NCI-H345 treated with DMSO at 0.1 percent for 48 hours (cell line): ENCODE measurements around the gene PREB.

Experiments
- DNase-seq: peaks from one replicate; lab custom pipeline; 2025; ENCODE audit not compliant: unreplicated experiment; lab: John Stamatoyannopoulos, UW

The PREB gene

GRCh38 chr2:27152796-27153464 is 18.5 kb upstream of the PREB start:
- DNase-seq: no peak

- DNase-seq: no peak
These were observed 17.8 kb upstream of the PREB start for GRCh38 chr2:27152102-27152795.

- DNase-seq: no peak
These were observed 16.3 kb upstream of the PREB start for GRCh38 chr2:27150639-27151230.

- DNase-seq: no peak
These were observed 15.4 kb upstream of the PREB start for GRCh38 chr2:27149570-27150405.

GRCh38 chr2:27148801-27149439 is 14.5 kb upstream of the PREB start, which contains the start of gene TCF23:
TCF23 (plus strand) TSS chr2:27149004; CDS start chr2:27149134, 130 bp downstream.
- DNase-seq: no peak

- no peak for DNase-seq
These were observed 13.5 kb upstream of the PREB start for GRCh38 chr2:27147935-27148334.

- no peak for DNase-seq
These were observed 11.2 kb upstream of the PREB start for GRCh38 chr2:27145682-27146081.

GRCh38 chr2:27143285-27143684 is 8.8 kb upstream of the PREB start:
- DNase-seq: no peak

GRCh38 chr2:27139310-27139709 is 4.9 kb upstream of the PREB start, which contains the start of gene PRR30:
PRR30 (minus strand) TSS chr2:27139410; CDS start chr2:27138329, 1,081 bp downstream.
- no peak for DNase-seq

GRCh38 chr2:27138111-27138510 is 3.7 kb upstream of the PREB start:
- DNase-seq: no peak

- no peak for DNase-seq
These were observed 3.0 kb upstream of the PREB start for GRCh38 chr2:27137322-27137935.

GRCh38 chr2:27136751-27137150 is 2.3 kb upstream of the PREB start:
- no peak for DNase-seq

- DNase-seq: no peak
These were observed 1.1 kb upstream of the PREB start for GRCh38 chr2:27135478-27135955.

GRCh38 chr2:27134781-27135477 is 493 bp upstream of the PREB start:
- DNase-seq: no peak

- DNase-seq: no peak
These were observed 1.1 kb downstream of the PREB start for GRCh38 chr2:27133195-27133875.

- no peak for DNase-seq
These were observed 3.0 kb downstream of the PREB start for GRCh38 chr2:27131429-27131828.

- DNase-seq: no peak
These were observed 4.0 kb downstream of the PREB start for GRCh38 chr2:27130396-27130795.

GRCh38 chr2:27128668-27129571 is 5.5 kb downstream of the PREB start:
- DNase-seq: no peak
